ENCODE measurements around the gene ALKAL2.

Gene ALKAL2

DNA sequence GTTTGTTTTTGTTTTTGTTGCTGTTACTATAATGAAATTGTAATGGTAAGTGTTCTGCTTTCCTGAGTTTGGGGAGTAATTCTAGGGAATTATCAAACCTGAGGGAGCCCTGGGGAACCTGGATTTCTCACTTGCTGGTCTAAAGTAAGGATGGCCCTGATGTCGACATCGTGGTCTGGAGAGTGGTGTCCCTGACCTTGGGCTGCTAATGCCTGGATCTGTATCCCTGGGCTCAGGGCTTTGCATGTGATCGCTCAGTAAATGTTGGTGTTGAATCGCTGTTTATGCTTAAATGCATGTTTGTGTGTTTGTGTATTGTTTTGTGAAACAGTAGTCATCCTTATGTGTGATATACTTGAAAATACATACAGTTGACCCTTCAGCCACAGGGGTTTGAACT, 17.0 kb downstream of the ALKAL2 start:
- H3K36me3 ChIP-seq (replicated peaks; ENCODE audit: insufficient read depth, low read length), result no peaks in the 10 kb centered on the region; the same call in 1 of the 2 replicates
- no peak overlapping the region for H3K27ac ChIP-seq (ENCODE audit: low read length)
- H3K27me3 ChIP-seq (replicated peaks; ENCODE audit: insufficient read depth, low read length), result no peaks in the 10 kb centered on the region
- H3F3A ChIP-seq (ENCODE audit: insufficient read depth, low read length), result no peaks in the 10 kb centered on the region
- H3K9me2 ChIP-seq (replicated peaks; ENCODE audit: insufficient read depth, low read length), result no peaks in the 10 kb centered on the region
- no peak overlapping the region for H3K4me2 ChIP-seq (ENCODE audit: low read depth, low read length)
- TF ChIP-seq, protein P1, sequence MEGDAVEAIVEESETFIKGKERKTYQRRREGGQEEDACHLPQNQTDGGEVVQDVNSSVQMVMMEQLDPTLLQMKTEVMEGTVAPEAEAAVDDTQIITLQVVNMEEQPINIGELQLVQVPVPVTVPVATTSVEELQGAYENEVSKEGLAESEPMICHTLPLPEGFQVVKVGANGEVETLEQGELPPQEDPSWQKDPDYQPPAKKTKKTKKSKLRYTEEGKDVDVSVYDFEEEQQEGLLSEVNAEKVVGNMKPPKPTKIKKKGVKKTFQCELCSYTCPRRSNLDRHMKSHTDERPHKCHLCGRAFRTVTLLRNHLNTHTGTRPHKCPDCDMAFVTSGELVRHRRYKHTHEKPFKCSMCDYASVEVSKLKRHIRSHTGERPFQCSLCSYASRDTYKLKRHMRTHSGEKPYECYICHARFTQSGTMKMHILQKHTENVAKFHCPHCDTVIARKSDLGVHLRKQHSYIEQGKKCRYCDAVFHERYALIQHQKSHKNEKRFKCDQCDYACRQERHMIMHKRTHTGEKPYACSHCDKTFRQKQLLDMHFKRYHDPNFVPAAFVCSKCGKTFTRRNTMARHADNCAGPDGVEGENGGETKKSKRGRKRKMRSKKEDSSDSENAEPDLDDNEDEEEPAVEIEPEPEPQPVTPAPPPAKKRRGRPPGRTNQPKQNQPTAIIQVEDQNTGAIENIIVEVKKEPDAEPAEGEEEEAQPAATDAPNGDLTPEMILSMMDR (IDR thresholded peaks at IDR 0.05; ENCODE audit: low read length), result no peak
- TF ChIP-seq EZH2 (optimal IDR thresholded peaks at IDR 0.05; ENCODE audit: low read depth, low read length), result no peak
- no peak for TF ChIP-seq EZH2phosphoT487 (IDR thresholded peaks at IDR 0.05; ENCODE audit: low read length)
- peaks cover 26% of the 10 kb centered on the region for H4K20me1 ChIP-seq (ENCODE audit: insufficient read depth, low read length)
- H3K79me2 ChIP-seq (ENCODE audit: low read length), result peaks cover 97% of the 10 kb centered on the region
- H3K9me3 ChIP-seq (replicated peaks; ENCODE audit: insufficient read depth, low read length), result no peaks in the 10 kb centered on the region
- DNase-seq, result no peak
- H3K4me1 ChIP-seq (ENCODE audit: low read length), result peaks cover 15% of the 10 kb centered on the region
- H2AFZ ChIP-seq (ENCODE audit: low read length), result no peak overlapping the region
- H3K4me3 ChIP-seq (ENCODE audit: low read length), result no peak overlapping the region
- no peak overlapping the region for H3K9ac ChIP-seq (ENCODE audit: low read length)

DNA sequence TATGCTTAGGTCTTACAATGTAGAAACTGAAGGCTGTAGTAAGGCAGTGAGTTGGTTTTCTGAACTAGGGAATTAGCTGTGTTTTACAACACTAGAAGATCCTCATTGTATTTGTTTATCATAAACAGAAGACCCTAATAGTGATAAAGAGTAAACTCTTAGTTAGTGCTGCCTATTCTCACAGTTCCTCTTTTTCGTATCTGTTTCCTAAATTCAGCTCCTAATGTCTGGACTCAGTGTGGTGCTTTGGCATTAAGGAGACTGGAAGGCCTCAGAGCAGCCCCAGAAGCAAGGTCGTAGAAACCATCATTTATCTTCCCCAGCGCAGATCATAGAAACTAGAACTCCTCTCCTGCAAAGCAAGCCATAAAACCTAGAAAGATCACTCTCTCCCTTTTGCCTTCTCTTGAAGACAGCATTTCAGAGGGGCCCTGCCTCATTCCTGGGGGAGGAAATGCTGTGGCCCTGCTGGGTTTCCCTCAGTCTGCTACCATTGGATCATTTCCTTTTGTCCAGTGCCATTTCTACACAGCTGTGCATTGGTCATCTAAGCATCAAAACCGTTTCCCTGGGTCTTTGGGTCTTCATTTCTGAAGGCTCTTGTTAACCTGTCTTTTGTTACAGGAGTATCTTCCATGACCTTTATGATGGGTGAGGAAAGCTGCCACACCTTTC, 18.4 kb downstream of the ALKAL2 start:
- no peaks in the 10 kb centered on the region for H3F3A ChIP-seq (ENCODE audit: insufficient read depth, low read length)
- no peak overlapping the region for H3K27ac ChIP-seq (ENCODE audit: low read length)
- peaks cover 95% of the 10 kb centered on the region for H3K79me2 ChIP-seq (ENCODE audit: low read length)
- H3K4me3 ChIP-seq (ENCODE audit: low read length), result no peak overlapping the region
- no peaks in the 10 kb centered on the region for H3K9me2 ChIP-seq (replicated peaks; ENCODE audit: insufficient read depth, low read length)
- H3K4me1 ChIP-seq (ENCODE audit: low read length), result peaks cover 5% of the 10 kb centered on the region; the same call in 1 of the 2 replicates
- peaks cover 26% of the 10 kb centered on the region for H4K20me1 ChIP-seq (ENCODE audit: insufficient read depth, low read length)
- no peak for TF ChIP-seq EZH2phosphoT487 (IDR thresholded peaks at IDR 0.05; ENCODE audit: low read length)
- TF ChIP-seq, protein P1 (IDR thresholded peaks at IDR 0.05; ENCODE audit: low read length), result no peak
- no peak for TF ChIP-seq EZH2 (optimal IDR thresholded peaks at IDR 0.05; ENCODE audit: low read depth, low read length)
- H2AFZ ChIP-seq (ENCODE audit: low read length), result no peak overlapping the region
- no peak overlapping the region for H3K9ac ChIP-seq (ENCODE audit: low read length)
- no peaks in the 10 kb centered on the region; the same call in 1 of the 2 replicates for H3K36me3 ChIP-seq (replicated peaks; ENCODE audit: insufficient read depth, low read length)
- no peak overlapping the region for H3K4me2 ChIP-seq (ENCODE audit: low read depth, low read length)
- H3K27me3 ChIP-seq (replicated peaks; ENCODE audit: insufficient read depth, low read length), result no peaks in the 10 kb centered on the region
- no peaks in the 10 kb centered on the region for H3K9me3 ChIP-seq (replicated peaks; ENCODE audit: insufficient read depth, low read length)
- DNase-seq, result no peak

DNA sequence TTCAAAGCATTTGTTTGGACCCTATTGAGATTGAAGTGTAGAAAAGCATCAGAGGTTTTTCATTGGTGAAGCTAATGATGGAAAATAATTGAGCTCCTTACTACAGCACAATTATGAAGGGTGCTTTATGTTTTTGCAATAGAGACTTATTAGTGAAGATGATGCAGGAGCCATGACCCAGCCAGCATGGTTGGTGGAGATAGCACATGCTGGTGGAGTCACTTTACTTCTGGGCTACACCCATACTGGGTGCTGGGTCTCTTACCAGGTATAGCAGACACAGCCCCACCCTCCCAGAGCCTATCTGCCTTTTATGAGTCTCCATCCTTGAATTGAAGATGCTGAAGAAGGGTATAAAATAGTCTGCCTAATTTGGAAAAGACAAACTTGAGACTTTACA, 19.6 kb downstream of the ALKAL2 start:
- H3K36me3 ChIP-seq (replicated peaks; ENCODE audit: insufficient read depth, low read length), result no peaks in the 10 kb centered on the region
- DNase-seq, result no peak
- H3K4me1 ChIP-seq (ENCODE audit: low read length), result peaks cover 4% of the 10 kb centered on the region; the same call in 1 of the 2 replicates
- H3K27ac ChIP-seq (ENCODE audit: low read length), result no peak overlapping the region
- H3K79me2 ChIP-seq (ENCODE audit: low read length), result peaks cover 84% of the 10 kb centered on the region
- H3K9me3 ChIP-seq (replicated peaks; ENCODE audit: insufficient read depth, low read length), result no peaks in the 10 kb centered on the region
- H3K9ac ChIP-seq (ENCODE audit: low read length), result no peak overlapping the region
- no peak overlapping the region for H3K4me2 ChIP-seq (ENCODE audit: low read depth, low read length)
- TF ChIP-seq EZH2 (optimal IDR thresholded peaks at IDR 0.05; ENCODE audit: low read depth, low read length) (no peak), EZH2phosphoT487 (IDR thresholded peaks at IDR 0.05; ENCODE audit: low read length) (no peak)
- TF ChIP-seq, protein P1 (IDR thresholded peaks at IDR 0.05; ENCODE audit: low read length), result no peak
- H2AFZ ChIP-seq (ENCODE audit: low read length), result no peak overlapping the region
- peaks cover 26% of the 10 kb centered on the region for H4K20me1 ChIP-seq (ENCODE audit: insufficient read depth, low read length)
- no peaks in the 10 kb centered on the region for H3K9me2 ChIP-seq (replicated peaks; ENCODE audit: insufficient read depth, low read length)
- no peaks in the 10 kb centered on the region for H3F3A ChIP-seq (ENCODE audit: insufficient read depth, low read length)
- H3K27me3 ChIP-seq (replicated peaks; ENCODE audit: insufficient read depth, low read length), result no peaks in the 10 kb centered on the region
- no peak overlapping the region for H3K4me3 ChIP-seq (ENCODE audit: low read length)
